ENCODE data around the gene FTCD. TPM values are rescaled to one million over a fixed set of nuclear protein-coding genes. Genes with fewer than 3 reads are reported as not detected.

Gene FTCD
- total RNA-seq, 1 experiment from 2014 or later: 6.7 TPM

DNA sequence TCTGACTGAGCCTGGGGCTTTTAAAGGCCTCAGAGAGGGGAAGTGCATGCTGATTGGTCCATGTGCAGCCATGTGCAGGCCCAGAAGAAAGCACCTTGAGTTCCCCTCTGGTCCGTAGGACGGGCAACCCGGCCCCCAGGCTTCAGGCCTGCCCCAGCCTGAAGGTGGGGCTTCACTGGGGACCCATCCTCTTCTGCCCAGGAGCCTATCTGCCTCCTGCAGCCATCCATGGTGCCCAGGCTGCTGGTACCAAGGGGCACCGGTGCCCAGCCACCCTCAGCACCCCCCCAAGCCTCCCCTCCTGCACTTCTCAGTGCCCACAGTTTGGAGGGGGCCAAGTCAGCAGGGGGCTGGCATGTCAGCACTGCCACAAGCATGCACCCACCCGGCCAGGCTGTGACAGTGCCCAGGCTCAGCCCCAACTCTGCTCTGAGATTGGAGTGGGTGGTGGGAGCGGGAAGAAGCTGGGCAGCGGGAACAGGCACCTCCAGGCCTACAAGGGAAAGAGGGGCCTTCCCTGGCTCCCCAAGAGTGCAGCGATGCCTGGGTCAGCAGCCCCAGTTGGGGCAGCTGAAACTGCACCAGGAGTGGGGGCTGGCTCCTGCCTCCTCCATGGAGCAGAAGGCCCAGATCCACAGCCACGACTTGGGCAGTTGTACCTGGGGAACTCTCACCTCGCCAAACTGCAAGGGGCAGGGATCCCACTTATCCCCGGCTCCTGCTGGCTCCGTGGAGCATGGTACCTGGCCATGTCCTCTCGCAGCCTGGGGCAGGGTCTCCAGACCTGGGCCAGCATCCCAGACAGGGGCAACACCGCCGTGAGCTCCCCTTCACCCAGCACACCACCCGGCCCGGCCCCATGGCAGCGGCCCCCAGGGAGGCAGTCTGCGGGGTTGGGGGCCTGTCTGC lies 45.8 kb downstream of the FTCD start:
- Histone ChIP-seq H3K14ac (ENCODE audit: insufficient read depth, low read length) (no peak overlapping the region), H4K20me1 (ENCODE audit: control insufficient read depth, insufficient read depth, insufficient read length) (no peaks in the 10 kb centered on the region), H2BK120ac (ENCODE audit: low read depth, low read length, poor library complexity, severe bottlenecking) (no peak overlapping the region), H3K4me2 (ENCODE audit: insufficient read depth, insufficient read length, low read length) (no peak overlapping the region), H3K9me3 (ENCODE audit: control insufficient read depth, low read depth, low read length) (no peaks in the 10 kb centered on the region), H2BK15ac (ENCODE audit: low read depth, low read length) (no peak overlapping the region), H2BK5ac (ENCODE audit: insufficient read length, low read length) (no peak overlapping the region), H2AK5ac (ENCODE audit: insufficient read length, low read length) (no peak overlapping the region), H3K27me3 (ENCODE audit: insufficient read depth, low read length) (no peaks in the 10 kb centered on the region), H3K4me1 (ENCODE audit: insufficient read depth, low read length) (no peaks in the 10 kb centered on the region), H3K27ac (ENCODE audit: insufficient read length, low read depth, low read length) (no peak overlapping the region), H3K79me1 (ENCODE audit: insufficient read depth, low read depth, low read length, poor library complexity, severe bottlenecking) (no peaks in the 10 kb centered on the region), H4K5ac (ENCODE audit: insufficient read length, low read depth, low read length) (no peak overlapping the region), H4K8ac (replicated peaks; ENCODE audit: insufficient read length, low read depth, low read length) (no peak overlapping the region), H3K4ac (ENCODE audit: low read depth, low read length) (no peak overlapping the region), H3K9ac (ENCODE audit: extremely low read depth, insufficient read length, low read length) (no peak overlapping the region), H2BK20ac (ENCODE audit: low read depth, low read length, poor library complexity, severe bottlenecking) (no peak overlapping the region), H3T11ph (ENCODE audit: low read length) (no peak overlapping the region), H3K56ac (ENCODE audit: insufficient read length, low read depth, low read length) (no peak overlapping the region), H3K18ac (ENCODE audit: insufficient read length, low read depth, low read length) (no peak overlapping the region), H2BK12ac (ENCODE audit: insufficient read length, low read depth, low read length) (no peak overlapping the region), H4K91ac (ENCODE audit: insufficient read length, low read depth, low read length) (no peak overlapping the region), H3K23ac (ENCODE audit: insufficient read length, low read depth, low read length) (no peak overlapping the region), H2AFZ (ENCODE audit: low read length) (no peak overlapping the region), H3K79me2 (ENCODE audit: insufficient read depth, low read length) (no peaks in the 10 kb centered on the region), H3K23me2 (ENCODE audit: insufficient read length, low read depth, low read length, poor library complexity, severe bottlenecking) (no peaks in the 10 kb centered on the region)
- H3K27me3 Mint-ChIP-seq (ENCODE audit: low read depth): no peaks in the 10 kb centered on the region
- TF ChIP-seq, protein P1, sequence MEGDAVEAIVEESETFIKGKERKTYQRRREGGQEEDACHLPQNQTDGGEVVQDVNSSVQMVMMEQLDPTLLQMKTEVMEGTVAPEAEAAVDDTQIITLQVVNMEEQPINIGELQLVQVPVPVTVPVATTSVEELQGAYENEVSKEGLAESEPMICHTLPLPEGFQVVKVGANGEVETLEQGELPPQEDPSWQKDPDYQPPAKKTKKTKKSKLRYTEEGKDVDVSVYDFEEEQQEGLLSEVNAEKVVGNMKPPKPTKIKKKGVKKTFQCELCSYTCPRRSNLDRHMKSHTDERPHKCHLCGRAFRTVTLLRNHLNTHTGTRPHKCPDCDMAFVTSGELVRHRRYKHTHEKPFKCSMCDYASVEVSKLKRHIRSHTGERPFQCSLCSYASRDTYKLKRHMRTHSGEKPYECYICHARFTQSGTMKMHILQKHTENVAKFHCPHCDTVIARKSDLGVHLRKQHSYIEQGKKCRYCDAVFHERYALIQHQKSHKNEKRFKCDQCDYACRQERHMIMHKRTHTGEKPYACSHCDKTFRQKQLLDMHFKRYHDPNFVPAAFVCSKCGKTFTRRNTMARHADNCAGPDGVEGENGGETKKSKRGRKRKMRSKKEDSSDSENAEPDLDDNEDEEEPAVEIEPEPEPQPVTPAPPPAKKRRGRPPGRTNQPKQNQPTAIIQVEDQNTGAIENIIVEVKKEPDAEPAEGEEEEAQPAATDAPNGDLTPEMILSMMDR (conservative IDR thresholded peaks at IDR 0.05): no peak
- no peak overlapping the region for H3K27ac Mint-ChIP-seq
- H3K4me3 Mint-ChIP-seq: no peak overlapping the region
- peak; percentile 23 for DNase-seq
- WGBS (ENCODE audit: extremely low coverage, insufficient read length, low lambda C conversion rate): no CpG with 5 or more reads among the region's 19 CpGs
- H3K9me3 Mint-ChIP-seq: peaks cover 28 to 32% of the 10 kb centered on the region in 2 experiments
- peaks cover 25 to 52% (median 31%) of the 10 kb centered on the region in 3 experiments for H3K36me3 Mint-ChIP-seq (ENCODE audit: insufficient read depth in 1 of 3, low read depth in 3 of 3)
- peaks cover 13% of the 10 kb centered on the region in 2 experiments for H3K4me1 Mint-ChIP-seq
